Fibroblast of skin of left quadriceps (primary cell): ENCODE data around the gene HPD.

Experiments
- DNase-seq, 2 experiments: peaks; one replicate each; pipeline ENCODE4 v3.0.0-alpha.2; 2013; ENCODE audit warnings: low read depth in 2 of 2

Gene HPD

DNA sequence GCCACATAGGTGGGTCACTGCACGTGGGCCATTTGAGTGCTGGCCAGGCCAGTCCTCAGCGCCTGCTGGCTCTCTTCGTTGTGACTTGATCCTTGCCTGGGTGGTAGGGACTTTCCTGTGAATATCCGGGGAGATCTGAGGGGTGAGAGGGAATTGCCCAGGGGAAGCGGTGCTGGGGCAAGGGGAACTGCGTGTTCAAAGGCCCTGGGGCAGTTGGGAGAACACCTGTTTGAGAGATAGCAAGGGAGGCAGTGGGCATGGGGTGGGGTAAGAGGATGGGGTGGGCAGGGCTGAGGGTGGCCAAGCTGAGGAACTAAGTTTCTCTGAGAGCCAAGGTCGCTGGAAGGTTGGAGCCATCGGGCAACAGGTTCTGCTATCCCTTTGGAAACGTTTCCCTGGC, 29.8 kb downstream of the HPD start:
- DNase-seq = no peak

DNA sequence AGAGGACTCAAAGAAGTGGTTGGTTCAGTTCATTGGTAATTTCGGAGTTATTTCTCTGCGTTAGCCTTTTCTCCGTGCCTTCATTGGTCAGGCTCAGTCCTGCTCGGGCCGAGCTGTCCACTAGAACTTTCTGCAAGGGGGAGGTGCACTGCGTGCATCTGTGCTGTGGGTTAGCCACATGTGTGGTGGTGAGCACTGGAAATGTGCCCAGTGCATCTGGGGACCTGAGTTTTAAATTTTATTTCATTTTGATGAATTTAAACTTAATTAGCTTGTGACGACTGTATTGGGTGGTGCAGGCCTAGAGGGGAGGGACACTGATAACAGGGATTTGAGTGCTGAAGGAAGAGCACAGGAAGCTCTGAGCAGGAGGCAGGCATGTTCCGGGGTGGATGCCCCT, 30.4 kb downstream of the HPD start:
- no peak for DNase-seq

DNA sequence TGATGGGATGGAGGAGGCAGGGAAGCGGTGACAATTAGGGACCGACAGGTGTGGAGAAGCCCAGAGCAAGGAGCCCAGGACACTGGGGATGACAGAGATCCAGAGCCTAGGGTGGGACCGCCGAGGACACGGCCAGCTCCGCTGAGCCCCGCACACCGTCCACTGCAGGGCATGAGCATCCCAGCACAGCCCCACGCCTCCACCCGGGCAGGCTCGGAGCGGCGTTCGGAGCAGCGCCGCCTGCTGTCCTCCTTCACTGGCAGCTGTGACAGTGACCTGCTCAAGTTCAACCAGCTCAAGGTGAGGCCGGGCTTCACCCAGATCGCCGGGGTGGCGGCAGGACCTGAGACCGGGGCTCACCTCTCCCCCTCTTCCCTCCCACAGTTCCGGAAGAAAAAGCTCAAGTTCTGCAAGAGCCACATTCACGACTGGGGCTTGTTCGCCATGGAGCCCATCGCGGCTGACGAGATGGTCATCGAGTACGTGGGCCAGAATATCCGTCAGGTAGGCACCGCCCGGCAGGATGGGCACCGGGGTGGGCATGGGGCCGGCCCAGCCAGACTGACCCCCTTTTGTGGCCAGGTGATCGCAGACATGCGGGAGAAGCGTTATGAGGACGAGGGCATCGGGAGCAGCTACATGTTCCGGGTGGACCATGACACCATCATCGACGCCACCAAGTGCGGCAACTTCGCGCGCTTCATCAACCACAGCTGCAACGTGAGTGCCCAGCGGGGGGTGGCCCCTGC, 31.1 kb downstream of the HPD start:
- no peak for DNase-seq

DNA sequence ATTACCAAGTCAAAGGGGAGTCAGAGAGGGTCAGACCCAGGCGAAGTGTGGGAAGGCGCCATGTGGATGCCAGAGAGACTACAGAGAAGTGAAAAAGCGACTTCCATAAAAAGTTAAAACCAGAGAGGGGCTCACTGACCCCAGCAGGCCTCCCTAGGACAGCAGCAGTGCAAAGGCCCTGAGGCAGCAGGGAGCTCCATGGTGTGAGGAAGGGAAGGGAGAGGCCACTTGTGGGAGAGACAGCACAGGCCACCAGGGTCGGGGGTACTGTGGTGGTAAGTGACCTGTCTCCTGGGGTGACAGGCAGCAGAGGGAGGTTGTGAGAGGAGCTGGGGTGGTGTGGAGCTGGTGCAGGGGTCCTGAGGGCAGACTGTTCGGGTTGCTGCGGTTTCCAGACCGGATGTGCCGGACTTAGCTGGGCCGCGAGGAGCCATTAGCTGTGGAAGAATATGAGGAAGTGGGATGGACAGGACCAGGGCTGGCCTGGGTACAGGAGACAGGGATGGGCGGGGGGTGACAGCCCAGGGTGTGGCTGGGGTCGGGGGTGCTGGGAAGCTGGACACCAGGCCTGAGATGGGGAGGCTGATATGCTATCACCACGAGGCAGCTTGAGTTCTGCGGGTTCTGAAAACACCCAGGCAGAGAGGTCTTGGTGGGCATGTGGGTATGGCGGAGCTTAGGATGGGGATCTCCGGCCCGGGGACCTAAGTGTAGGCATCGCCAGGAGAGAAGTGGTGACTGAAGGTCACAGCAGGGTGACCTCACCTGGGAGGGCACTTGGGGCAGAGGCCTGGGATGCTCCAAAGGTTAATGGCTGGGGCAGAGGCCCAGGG, 32.1 kb downstream of the HPD start:
- no peak for DNase-seq

DNA sequence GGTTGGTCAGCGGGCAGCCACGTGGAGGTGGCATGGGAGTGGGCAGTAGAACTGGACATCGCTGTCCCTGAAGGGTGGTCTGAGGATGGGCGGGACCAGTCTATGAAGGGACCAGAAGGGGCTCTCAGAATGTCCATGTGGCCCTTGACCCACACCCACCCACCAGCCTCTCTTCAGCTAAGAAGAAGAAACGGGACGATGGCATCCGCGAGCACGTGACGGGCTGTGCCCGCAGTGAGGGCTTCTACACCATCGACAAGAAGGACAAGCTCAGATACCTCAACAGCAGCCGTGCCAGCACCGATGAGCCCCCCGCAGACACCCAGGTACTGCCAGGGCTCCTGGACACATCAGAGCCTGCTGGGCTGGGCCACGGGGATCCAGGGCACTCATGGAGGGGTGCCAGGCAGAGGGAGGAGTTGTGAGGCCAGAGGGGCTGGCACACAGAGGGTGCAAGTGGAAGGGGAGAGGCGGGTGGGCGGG, 33.6 kb downstream of the HPD start:
- DNase-seq = no peak

DNA sequence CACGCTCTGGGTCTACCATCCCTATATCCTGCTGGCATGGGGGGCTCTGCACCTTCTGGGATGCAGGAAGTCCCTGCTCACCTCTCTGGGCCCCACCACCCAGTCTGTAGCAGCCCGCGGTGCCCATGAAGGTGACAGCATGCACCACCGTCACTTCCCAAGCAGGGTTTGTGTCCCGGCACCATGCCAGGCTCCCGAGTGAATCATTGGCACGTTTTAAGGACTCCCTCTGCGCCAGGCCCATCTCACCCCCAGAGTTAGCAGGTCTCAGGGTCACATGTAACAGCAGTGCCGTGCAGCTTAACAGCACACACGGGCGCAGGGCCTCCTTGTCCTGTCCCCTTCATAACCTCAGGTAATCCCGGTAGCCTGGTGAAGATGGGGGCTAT, 34.9 kb downstream of the HPD start:
- no peak for DNase-seq

DNA sequence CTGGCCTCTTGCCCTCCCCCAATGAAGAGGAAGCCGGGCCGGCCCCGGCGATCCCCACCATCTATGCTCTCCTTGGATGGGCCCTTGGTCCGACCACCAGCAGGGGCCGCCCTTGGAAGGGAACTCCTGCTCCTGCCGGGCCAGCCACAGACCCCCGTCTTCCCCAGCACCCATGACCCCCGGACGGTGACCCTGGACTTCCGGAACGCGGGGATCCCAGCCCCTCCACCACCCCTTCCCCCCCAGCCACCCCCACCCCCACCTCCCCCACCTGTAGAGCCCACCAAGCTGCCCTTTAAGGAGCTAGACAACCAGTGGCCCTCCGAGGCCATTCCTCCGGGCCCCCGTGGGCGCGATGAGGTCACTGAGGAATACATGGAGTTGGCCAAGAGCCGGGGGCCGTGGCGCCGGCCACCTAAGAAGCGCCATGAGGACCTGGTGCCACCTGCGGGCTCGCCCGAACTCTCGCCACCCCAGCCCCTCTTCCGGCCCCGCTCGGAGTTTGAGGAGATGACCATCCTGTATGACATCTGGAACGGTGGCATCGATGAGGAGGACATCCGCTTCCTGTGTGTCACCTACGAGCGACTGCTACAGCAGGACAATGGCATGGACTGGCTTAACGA, 35.4 kb downstream of the HPD start:
- DNase-seq = no peak

DNA sequence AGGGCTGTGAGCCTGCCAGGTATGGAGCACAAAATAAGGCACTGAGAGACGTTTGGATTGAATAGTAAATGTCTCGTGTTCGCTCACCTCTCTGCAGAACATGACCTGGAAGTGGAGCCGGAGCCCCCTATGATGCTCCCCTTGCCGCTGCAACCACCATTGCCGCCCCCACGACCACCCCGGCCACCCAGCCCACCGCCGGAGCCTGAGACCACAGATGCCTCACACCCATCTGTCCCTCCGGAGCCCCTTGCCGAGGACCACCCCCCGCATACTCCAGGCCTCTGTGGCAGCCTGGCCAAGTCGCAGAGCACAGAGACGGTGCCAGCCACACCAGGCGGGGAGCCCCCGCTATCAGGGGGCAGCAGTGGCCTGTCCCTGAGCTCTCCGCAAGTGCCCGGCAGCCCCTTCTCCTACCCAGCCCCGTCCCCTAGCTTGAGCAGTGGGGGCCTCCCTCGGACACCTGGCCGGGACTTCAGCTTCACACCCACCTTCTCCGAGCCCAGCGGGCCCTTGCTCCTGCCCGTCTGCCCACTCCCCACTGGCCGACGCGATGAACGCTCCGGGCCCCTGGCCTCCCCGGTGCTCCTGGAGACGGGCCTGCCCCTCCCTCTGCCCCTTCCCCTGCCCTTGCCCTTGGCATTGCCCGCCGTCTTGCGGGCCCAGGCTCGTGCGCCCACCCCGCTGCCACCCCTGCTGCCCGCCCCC, 36.1 kb downstream of the HPD start:
- no peak for DNase-seq

DNA sequence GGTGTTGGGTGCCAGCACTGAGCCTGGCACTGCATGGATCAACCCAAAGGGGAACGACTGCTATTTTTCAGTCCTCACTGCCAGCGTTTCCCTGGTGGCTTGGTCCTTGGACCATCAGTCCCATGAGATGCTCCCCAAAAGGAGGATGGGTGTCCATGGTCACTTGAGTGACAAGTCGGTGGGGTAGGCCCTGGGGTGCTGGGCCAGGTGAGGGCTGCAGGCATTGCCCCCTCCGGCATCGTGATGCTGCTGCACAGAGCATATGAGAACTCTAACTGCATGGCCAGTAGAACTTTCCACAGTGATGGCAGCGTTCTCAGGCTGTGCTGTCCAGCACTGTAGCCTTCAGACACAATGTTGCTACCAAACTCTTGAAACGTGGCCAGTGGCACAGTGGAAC, 38.6 kb downstream of the HPD start:
- no peak for DNase-seq

DNA sequence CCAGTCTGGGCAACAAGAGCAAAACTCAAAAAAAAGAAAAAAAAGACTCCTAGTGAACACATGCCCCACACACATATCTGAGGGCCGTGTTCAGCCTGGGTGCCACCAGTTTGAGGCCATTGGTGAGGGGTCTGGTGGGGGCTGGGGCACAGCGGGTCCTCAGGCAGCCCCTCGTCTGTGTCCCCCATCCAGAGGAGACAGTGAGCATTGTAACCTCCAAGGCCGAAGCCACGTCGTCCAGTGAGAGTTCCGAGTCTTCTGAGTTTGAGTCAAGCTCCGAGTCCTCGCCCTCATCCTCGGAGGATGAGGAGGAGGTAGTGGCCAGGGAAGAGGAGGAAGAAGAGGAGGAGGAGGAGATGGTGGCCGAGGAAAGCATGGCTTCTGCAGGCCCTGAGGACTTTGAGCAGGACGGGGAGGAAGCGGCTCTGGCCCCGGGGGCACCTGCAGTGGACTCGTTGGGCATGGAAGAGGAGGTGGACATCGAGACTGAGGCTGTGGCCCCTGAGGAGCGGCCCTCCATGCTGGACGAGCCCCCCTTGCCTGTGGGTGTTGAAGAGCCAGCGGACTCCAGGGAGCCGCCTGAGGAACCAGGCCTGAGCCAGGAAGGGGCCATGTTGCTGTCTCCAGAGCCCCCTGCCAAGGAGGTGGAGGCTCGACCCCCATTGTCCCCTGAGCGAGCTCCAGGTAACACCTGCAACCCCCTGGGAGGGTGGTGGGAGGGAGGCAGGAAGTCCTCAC, 39.3 kb downstream of the HPD start:
- no peak for DNase-seq

DNA sequence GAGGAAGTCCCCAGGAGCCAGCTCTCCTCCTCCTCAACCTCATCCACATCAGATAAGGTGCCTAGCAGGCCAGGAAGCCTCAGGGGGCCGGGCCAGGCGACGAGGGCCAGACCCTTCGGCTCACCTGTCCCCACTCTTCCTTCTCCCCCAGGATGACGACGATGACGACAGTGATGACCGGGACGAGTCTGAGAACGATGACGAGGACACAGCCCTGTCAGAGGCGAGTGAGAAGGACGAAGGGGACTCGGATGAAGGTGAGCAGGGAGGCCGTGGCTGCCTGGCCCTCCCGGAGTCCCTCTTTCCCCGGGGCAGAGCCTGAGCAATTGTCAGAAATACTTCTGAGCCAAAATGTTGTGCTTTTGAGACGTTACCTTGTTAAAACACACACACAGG, 41.0 kb downstream of the HPD start:
- DNase-seq = no peak

DNA sequence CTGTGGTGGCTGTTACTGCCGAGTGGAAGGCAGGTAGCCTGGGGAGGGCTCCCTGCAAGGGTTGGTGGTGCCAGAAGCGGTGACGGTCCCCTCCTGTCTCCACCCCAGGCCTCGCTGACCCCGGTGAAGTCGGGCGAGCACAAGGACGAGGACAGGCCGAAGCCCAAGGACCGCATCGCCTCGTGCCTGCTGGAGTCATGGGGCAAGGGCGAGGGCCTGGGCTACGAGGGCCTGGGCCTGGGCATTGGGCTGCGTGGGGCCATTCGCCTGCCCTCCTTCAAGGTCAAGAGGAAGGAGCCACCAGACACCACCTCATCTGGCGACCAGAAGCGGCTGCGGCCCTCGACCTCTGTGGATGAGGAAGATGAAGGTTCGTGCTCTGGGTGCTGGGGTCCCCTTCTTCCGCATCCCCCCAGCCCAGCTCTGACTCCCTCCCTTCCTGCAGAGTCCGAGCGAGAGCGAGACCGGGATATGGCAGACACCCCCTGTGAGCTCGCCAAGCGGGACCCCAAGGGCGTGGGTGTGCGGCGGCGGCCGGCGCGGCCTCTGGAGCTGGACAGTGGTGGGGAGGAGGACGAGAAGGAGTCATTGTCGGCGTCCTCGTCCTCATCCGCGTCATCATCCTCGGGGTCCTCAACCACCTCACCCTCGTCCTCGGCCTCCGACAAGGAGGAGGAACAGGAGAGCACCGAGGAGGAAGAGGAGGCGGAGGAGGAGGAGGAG, 41.6 kb downstream of the HPD start:
- DNase-seq = no peak

DNA sequence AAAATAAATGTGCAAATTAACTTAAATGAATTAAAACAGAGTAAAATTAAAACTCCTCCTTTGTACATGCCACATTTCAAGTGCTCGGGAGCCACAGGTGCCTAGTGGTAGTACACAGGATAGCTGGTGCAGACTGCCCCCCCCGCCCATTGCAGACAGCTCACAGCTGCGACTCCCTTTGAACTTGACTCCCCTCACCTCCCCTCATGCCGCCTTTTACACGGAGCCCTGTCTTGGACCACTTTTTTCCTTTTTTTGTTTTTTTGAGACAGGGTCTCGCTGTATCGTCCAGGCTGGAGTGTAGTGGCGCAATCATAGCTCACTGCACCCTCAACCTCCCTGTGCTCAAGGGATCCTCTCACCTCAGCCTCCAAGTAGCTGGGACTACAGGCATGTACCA, 43.4 kb downstream of the HPD start:
- no peak for DNase-seq

DNA sequence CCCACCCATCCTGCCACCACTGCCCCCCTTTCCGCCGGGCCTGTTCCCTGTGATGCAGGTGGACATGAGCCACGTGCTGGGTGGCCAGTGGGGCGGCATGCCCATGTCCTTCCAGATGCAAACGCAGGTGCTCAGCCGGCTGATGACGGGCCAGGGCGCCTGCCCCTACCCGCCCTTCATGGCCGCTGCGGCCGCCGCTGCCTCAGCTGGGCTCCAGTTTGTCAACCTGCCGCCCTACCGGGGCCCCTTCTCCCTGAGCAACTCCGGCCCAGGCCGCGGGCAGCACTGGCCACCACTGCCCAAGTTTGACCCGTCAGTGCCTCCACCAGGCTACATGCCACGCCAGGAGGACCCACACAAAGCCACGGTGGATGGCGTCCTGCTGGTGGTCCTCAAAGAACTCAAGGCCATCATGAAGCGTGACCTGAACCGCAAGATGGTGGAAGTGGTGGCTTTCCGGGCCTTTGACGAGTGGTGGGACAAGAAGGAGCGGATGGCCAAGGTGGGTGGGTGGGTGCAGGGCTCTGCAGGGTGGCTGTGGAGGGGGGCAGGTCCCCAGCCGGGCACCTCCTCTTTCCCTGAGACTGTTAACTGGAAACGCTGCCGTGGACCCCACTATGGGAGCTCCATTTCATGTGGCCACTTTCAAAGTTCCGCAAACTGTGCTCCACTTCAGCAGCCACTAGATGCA, 44.1 kb downstream of the HPD start:
- no peak for DNase-seq

DNA sequence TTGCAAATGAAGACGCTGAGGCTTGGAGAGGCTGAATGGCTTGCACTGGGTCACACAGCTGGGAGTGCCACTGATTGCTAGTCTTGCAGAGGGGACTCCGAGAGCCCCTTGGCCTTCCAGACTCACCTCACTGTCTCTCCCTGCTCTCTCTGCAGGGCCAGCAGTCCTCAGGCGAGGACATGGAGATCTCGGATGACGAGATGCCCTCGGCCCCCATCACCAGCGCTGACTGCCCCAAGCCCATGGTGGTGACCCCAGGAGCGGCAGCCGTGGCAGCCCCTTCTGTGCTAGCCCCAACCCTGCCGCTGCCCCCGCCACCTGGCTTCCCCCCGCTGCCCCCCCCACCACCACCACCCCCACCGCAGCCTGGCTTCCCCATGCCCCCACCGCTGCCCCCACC, 44.7 kb downstream of the HPD start:
- no peak for DNase-seq

DNA sequence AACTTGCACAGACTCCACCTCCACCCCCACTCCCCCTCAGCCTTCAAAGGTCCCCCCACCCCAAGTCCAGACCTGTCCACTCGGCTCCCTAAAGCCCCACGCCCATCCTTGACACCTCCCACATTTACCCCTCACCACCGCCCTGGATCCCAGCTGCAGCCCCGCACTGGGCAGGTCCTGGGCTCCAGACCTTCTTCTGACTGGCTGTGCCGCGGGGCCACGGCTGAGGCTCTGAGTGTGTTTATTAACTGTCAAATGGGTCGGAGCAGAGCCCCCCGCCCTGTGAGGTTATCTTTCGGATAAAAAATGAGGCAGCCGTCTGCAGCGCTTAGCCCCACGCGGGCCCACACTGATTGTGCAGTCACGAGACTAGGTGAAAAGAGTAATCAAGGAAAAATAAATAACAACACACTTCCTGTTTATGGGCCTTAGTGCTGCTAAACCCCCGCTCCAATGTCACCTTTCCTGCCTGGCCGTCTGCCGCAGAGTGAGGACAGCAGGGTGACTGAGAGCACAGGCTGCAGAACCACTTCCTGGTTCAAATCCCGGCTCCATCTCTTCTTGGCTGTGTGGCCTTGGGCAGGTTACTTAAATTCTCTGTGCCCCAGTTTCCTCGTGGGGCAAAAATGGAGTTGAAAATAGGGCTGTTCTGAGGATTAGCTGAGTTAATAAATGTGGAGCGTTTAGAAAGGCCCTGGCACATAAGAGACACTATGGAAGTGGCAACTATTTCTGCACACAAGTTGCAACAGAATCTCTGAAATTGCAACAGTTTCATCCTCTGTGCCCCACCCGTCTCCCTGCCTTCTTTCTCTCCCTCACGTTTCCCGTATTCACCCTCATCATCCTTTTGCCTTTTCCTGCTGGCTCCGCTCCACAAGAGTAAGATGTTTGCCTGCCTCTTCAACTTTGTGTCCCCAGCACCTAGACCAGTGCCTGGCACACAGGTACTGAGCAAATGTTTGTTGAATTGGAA, 45.5 kb downstream of the HPD start:
- no peak for DNase-seq

DNA sequence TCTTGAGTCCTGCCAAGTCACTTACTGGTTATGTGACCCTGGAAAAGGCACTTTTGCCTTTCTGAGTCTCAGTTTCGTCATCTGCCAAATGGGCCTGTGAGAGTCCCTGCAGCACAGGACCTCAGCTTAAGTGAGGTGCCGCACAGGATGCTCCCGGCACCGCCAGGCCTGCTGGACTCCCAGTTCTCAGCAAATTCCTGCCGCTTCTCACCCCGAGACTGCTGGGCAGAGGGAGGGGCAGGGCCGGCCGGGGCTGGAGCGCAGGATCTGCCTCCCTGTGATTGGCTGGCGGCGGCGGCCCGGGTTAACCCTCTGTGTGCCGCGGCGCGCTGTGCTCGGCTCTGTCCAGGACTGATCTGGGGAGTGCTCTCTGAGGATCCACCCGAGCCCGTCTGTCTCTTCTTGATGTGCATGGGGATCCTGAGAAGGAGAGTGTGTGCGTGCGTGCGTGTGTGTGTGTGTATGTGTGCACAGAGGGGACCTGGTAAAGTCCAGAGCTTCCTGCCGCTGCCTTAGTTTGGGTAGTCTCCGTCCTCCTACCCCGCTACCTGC, 46.3 kb downstream of the HPD start:
- DNase-seq = no peak

DNA sequence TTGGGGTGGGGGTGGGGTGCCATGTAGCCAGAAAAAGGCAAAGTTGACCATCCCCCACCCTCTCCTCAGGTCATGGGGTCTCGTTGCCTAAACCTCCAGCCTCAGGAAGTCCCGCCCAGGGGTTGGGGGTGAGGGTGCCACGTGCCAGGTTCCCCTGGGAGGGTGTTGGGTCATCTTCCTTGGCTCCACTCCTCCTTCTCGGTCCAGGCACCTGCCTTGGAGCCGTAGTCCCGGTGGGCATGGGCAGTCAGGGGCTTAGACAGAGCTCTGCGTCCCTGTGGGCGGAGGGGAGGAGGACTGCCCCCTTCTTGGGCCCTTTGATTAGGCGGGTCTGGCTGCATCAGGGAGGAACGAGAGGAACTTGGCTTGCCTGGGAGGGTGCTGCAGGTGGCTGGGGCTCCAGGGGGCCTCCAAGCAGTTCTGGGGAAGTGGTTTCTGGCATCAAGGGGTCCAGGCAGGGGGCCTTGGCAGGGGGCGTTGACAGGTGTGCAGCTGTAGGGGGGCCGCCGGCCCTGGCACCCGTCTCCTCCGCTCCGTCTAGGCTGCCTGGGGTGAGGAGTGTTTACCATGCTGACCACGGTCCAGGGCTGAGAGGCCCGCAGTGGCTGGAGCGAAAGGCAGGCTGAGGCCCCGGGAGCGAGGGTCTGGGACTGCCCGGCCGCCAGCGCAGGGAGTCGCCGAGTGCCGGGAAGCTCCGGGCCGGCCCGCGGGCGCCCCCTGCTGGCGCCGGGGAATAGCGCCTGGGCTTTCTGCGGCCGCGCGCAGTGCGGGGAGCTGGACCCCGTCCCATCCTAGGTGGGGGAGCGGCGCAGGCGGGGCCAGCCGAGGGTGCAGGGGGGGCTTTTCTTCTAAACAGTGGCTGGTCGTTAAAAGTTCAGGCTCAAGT, 47.0 kb downstream of the HPD start:
- no peak for DNase-seq
